ENCODE results near the gene IL9. TPM values are rescaled to one million over a fixed set of nuclear protein-coding genes. Genes with fewer than 3 reads are reported as not detected.

Gene IL9
- total RNA-seq, 2 donors from 2014 or later, result not detected

DNA sequence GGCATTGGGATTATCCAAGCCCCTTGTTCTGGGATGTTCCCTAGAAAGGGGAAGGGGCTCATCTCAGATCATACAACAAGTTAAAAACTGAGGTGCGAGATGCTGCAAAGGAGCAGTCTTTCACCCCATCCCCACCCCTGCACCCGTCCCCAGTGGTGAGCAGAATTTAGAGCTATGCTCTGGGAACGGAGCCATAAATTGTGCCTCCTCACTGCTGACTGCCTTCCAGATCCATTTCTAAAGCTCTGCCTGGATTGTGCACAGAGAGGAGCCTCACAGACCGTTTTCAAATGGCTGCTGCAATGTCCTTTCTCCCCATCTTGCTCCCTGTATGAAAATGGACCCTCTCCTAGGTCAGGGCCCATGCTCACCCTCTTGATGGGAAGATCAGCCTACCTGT, 52.9 kb downstream of the IL9 start:
- no peaks in the 10 kb centered on the region for H3K9me3 ChIP-seq
- H3K4me1 ChIP-seq, result no peaks in the 10 kb centered on the region
- ATAC-seq (no peak), DNase-seq (no peak)
- WGBS, 2 donors, result 71 to 79% methylated on average over 4 of the region's 4 CpGs
- intact Hi-C loops (cut with DNase I), result no loop called here
- H3K27me3 ChIP-seq, result no peaks in the 10 kb centered on the region
- H3K36me3 ChIP-seq (replicated peaks in 1 of 2; ENCODE audit: insufficient read depth in 1 of 2, low read depth in 2 of 2), result no peaks in the 10 kb centered on the region
- H3K4me3 ChIP-seq, result no peak overlapping the region
- no peak for TF ChIP-seq CTCF (IDR thresholded peaks at IDR 0.05)
- H3K27ac ChIP-seq, result no peak overlapping the region

Other genes with a start within 250 kb of the IL9 start
- gene SLC25A48, start 61.2 kb downstream of the IL9 start, total RNA-seq, result 1 to 10 TPM in 1 of 2 donors, under 1 TPM in 1; 0.99 to 1.0 TPM
- gene LECT2, start 59.1 kb upstream of the IL9 start, total RNA-seq, result not detected
- 10 to 100 TPM in 1 of 2 donors, 1 to 10 TPM in 1; 7.6 to 23.9 TPM for gene TGFBI, start 133.1 kb upstream of the IL9 start, total RNA-seq
- gene SMAD5, start 237.0 kb upstream of the IL9 start, total RNA-seq, result 10 to 100 TPM; 24.1 to 35.0 TPM

All from body of pancreas (tissue), 4 donors.